Mesenteric fat pad (tissue), 1 donor: Measurements from ENCODE around the gene ACTG2. TPM values are rescaled to one million over a fixed set of nuclear protein-coding genes. Genes with fewer than 3 reads are reported as not detected.
"Not testable (repeated sequence)": the region's sequence is repeated elsewhere in the genome, so short reads cannot be mapped to it uniquely, and the experiment has no call there.

ENCODE experiments used
- DNase-seq: peaks from one replicate; pipeline ENCODE4 v3.0.0-alpha.2; 2020; ENCODE audit warnings: low spot score
- long read RNA-seq: library from polyadenylated mRNA; unstranded; transcript quantifications from one replicate; pipeline ENCODE4 v2.0.0, GENCODE V29; 2020
- total RNA-seq: library from RNA; stranded (reverse); fragmentation: NEBNext Ultra II Directional; extraction: Animal tissue kit (Norgen Biotek cat#: 25700); gene quantifications from one replicate; pipeline ENCODE4 v1.2.1, GENCODE V29; 2021
- donor health status: DM: yes; HTN: yes; CAD: no.

ACTG2 gene
- 13.2 TPM for total RNA-seq
- long read RNA-seq, transcript ACTG2-201 (9 exons, 1,530 nt): major isoform, 32 of 34 reads
- long read RNA-seq, partial matches to known transcripts: 2 of 34 reads
- long read RNA-seq, other reads (novel, unspliced or antisense): 0 of 34 reads

- DNase-seq: peak; percentile 81
These were observed at the start of gene ACTG2 for GRCh38 chr2:73892631-73893329. ACTG2 (plus strand) TSS chr2:73893008; CDS start chr2:73901312, 8,304 bp downstream.

GRCh38 chr2:73844087-73844486, 48.7 kb upstream of the ACTG2 start:
- DNase-seq: no peak

- no peak for DNase-seq
These were observed 42.8 kb upstream of the ACTG2 start for GRCh38 chr2:73850009-73850408.

- DNase-seq: no peak
These were observed 41.5 kb upstream of the ACTG2 start for GRCh38 chr2:73851274-73851673.

- DNase-seq: no peak
These were observed 40.8 kb upstream of the ACTG2 start for GRCh38 chr2:73852020-73852419.

GRCh38 chr2:73855526-73855925, 37.3 kb upstream of the ACTG2 start:
- no peak for DNase-seq

- DNase-seq: no peak
These were observed 36.6 kb upstream of the ACTG2 start for GRCh38 chr2:73856214-73856613.

- no peak for DNase-seq
These were observed 32.9 kb upstream of the ACTG2 start for GRCh38 chr2:73859721-73860586.

GRCh38 chr2:73862987-73863386, 29.8 kb upstream of the ACTG2 start:
- no peak for DNase-seq

GRCh38 chr2:73868204-73868978, 24.4 kb upstream of the ACTG2 start:
- no peak for DNase-seq

GRCh38 chr2:73870084-73870483, 22.7 kb upstream of the ACTG2 start:
- DNase-seq: no peak

GRCh38 chr2:73877071-73877802, 15.6 kb upstream of the ACTG2 start:
- no peak for DNase-seq

GRCh38 chr2:73877984-73878383, 14.8 kb upstream of the ACTG2 start:
- not testable (repeated sequence) for DNase-seq

GRCh38 chr2:73885406-73885805, 7.4 kb upstream of the ACTG2 start:
- DNase-seq: no peak

- peak; percentile 6 for DNase-seq
These were observed 6.5 kb upstream of the ACTG2 start for GRCh38 chr2:73886357-73886756.

GRCh38 chr2:73887596-73888353, 5.0 kb upstream of the ACTG2 start:
- not testable (repeated sequence) for DNase-seq

- DNase-seq: no peak
These were observed 4.4 kb upstream of the ACTG2 start for GRCh38 chr2:73888388-73888787.

GRCh38 chr2:73889206-73889605, 3.6 kb upstream of the ACTG2 start:
- DNase-seq: no peak

GRCh38 chr2:73890301-73891092, 2.3 kb upstream of the ACTG2 start:
- peak; percentile 26 for DNase-seq
